A673 (cell line): ENCODE data around the gene TFR2.

Experiments
- EZH2 ChIP-seq: fragments of 200-600 bp; sonication (generic); IDR thresholded peaks from 2 replicates; pipeline ENCODE4 v1.6.1; 2017; ENCODE audit warnings: borderline replicate concordance, low read depth, mild to moderate bottlenecking, mixed read lengths, antibody characterized with exemption, low read length; ENCODE audit not compliant: poor library complexity, severe bottlenecking
- TF ChIP-seq, protein P1 (sequence below): fragments of 300-800, 200-600 bp; sonication (generic); conservative IDR thresholded peaks from 2 replicates; pipeline ENCODE4 v1.5.1; 2017; ENCODE audit warnings: low read depth, mild to moderate bottlenecking, antibody characterized with exemption, low read length, moderate library complexity, mixed read lengths

DNA sequence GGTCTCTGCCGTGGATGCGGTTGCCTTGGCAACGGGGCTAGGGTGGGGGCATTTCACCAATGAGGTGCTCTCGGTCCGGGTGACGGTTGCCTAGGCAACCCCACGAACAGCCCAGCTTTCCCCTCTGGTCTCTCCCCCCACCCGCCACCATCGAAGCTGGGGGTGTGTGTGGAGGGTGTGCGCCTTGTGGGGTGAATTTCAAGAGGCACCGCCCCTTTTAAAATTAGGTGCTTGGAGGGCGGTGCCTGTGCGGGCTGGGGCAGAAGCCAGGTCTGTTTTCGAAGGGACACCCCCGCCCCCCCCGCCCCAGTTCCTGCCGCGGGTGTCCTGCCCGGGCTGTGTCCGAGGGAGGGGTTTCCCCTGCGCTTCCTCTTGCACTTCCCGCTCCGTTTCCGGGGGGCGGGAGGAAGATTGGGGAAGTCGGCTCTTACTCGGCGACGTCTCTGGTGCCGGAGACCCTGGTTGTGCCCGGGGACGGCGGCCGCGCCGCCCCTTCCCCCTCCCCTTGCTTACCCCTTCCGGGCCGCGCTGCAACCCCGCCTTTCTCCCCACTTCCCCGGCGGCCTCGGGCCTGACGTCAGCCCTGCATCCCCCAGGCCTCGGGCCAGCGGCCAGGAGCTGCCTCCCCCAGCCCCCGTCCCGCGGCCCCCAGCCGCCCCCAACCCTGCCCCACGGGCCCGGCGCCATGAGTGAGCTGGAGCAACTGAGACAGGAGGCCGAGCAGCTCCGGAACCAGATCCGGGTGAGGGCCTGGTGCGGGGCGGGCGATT is 34.4 kb upstream of the TFR2 start:
- TF ChIP-seq, protein P1, sequence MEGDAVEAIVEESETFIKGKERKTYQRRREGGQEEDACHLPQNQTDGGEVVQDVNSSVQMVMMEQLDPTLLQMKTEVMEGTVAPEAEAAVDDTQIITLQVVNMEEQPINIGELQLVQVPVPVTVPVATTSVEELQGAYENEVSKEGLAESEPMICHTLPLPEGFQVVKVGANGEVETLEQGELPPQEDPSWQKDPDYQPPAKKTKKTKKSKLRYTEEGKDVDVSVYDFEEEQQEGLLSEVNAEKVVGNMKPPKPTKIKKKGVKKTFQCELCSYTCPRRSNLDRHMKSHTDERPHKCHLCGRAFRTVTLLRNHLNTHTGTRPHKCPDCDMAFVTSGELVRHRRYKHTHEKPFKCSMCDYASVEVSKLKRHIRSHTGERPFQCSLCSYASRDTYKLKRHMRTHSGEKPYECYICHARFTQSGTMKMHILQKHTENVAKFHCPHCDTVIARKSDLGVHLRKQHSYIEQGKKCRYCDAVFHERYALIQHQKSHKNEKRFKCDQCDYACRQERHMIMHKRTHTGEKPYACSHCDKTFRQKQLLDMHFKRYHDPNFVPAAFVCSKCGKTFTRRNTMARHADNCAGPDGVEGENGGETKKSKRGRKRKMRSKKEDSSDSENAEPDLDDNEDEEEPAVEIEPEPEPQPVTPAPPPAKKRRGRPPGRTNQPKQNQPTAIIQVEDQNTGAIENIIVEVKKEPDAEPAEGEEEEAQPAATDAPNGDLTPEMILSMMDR = no peak
- TF ChIP-seq EZH2 = no peak
